GM19455 (cell line): ENCODE results near the gene DPP6.

Source experiments
- ATAC-seq: cut with Tn5 transposase; IDR thresholded peaks from one replicate; pipeline ENCODE4 v1.9.1; 2021; ENCODE audit not compliant: unreplicated experiment

Gene DPP6

DNA sequence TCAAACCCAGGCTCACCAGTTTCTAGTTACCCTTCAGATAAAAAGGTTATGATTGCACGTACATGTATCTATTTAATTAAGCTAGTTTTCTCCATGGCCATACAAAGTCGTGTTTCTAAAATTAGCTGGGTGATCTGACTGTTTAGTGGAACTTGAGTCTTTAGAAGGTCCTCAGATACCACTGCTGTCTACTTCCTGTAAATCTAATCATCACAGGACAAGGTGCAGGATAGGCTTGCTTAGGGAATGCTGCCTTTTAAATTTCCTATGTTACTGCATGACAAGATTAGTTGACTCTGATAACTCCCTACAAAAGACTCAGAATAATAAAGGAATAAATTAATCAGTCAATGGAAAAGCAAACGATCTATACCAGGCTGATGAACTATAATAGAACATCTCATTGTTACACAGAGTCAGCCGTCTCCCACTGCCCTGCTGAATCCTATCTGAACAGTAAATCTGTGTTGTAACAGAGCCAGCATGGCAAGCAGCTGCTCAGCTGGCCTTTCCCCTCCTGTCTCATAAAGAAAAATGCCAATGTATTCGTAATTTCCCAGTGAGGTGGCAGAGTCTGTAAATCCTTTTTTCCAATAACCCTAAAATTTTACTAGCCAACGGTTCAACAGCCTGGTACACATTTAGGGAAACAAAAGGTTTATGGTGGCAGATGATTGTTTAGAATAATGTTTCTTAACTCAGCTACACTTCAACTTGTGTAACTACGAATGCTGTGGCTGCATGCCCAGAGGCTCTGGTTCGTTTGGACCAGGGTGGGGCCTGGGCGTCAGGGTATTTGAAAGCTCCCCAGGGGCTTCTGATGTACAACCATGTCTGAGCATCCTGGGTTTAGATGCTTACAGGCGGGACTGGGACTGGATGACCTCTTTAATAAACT is 632.7 kb downstream of the DPP6 start:
- no peak for ATAC-seq

- ATAC-seq = no peak
Measured at GRCh38 chr7:154685564-154685901, 633.3 kb downstream of the DPP6 start.

- ATAC-seq = no peak
Measured at GRCh38 chr7:154686305-154686704, 634.1 kb downstream of the DPP6 start.

DNA sequence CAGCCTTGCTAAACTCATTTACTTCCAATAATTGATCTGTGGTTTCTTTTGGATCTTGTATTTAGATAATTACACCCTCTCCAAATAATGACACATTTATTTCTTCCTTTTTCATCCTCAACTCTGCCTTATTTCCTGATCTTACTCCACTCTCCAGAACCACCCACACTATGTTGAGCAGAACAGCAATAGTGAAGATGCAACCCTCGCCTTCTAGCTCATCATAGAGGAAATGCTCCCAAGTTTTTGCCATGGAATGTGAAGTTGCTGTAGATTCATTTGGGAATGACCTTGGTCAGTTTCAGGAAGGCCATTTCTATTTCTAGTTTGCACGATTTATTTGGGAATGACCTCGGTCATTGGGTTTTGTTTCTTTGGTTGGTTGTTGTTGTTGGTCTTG is 636.8 kb downstream of the DPP6 start:
- no peak for ATAC-seq

DNA sequence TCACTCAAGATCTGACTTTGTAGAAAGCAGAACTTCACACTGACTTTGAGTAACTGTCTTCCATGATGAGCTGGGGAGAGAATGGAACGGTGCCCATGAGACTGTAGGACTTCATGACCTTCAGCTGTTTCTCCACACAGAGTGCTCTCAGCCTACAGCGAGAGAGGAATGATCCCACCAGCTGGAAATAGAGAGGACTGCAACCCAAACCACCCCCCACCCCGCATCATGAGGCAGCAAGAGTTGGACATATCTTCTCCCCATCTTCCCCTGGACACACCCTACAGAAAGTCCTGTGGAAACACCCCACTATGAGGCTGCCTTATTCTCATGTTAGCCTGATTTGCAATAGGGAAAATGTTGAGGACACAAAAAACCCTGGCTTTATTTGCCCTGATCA is 638.2 kb downstream of the DPP6 start:
- no peak for ATAC-seq

- no peak for ATAC-seq
Measured at GRCh38 chr7:154693661-154694060, 641.5 kb downstream of the DPP6 start.

- ATAC-seq = no peak
Measured at GRCh38 chr7:154695836-154696235, 643.6 kb downstream of the DPP6 start.

DNA sequence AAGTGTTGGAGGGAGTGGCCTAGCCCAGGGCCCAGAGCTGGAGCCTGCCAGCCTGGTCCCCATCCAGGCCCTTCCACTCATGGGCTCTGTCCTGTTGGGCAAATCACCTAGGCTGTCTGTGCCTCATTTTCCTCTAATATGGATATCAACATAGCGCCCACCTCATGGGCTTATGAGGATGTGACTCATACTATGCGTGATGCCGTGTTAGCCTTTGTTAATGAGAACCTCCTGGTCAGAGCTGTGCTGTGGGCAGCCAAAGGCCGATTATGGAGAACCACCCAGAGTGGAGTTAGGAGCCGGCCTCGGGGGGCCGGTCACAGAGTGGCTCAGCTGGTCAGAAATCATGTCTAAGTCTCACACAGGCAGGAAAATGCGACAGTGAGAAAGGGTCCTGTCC is 644.4 kb downstream of the DPP6 start:
- ATAC-seq = no peak

- ATAC-seq = no peak
Measured at GRCh38 chr7:154698726-154699291, 646.6 kb downstream of the DPP6 start.

DNA sequence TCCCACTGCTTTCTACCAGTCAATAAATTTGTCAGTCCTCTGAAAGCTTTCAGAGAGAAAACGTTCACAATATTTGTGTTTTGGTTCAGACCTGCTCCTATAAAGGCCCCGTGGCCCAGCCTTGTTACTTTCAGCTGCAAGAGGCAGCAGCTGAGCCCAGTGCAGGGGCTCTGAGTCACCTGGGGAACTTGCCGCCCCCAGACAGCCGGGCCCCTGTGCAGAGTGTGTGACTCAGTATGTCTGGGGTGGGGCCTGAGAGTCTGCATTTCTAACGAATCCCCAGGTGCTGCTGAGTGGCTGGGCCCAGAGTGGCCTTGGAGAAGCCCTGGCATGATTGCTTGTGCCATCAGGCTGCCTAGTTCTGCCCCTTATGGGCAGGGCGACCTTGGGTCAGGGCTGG is 647.2 kb downstream of the DPP6 start:
- ATAC-seq = no peak

- no peak for ATAC-seq
Measured at GRCh38 chr7:154709840-154710520, 657.8 kb downstream of the DPP6 start.

DNA sequence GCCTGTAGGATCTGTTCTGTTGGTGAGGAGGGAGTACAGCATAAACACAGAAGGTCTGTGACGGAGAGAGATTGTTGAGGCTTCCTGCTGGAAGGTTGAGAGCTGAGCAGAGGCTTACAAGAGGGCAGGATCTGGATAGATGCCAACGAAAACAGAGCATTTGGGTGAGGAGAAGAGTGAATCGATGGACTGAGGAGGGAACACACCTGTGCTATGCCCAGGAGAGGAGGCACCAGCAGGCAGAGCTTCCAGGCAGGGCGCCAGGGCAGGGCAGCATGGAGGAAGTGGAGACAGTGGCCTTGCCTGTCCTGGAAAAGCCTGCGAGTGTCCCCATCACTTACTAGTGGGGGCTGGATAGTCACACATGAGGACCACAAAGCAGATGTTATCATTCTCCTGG is 667.8 kb downstream of the DPP6 start:
- no peak for ATAC-seq

DNA sequence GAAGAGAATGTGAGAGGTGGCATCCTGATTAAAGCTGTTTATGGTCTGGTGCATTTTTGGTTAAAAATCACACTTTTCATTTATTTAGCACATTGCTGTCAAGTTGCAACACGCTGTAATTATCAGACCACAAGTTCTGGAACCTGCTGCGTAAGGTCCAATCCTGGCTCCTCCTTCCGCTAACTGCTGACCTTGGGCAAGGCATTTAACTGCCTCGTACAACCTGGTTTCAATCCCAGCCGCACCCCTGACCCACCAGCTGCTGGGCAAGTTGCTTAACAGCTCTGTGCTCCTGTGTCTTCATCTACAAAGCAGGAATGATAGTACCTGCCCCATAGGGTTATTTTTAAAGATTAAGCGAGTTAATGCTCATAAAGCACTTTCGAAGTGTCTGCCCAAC is 668.9 kb downstream of the DPP6 start:
- ATAC-seq = no peak

- no peak for ATAC-seq
Measured at GRCh38 chr7:154726368-154726767, 674.2 kb downstream of the DPP6 start.

- no peak for ATAC-seq
Measured at GRCh38 chr7:154729056-154729455, 676.9 kb downstream of the DPP6 start.

- no peak for ATAC-seq
Measured at GRCh38 chr7:154735766-154736165, 683.6 kb downstream of the DPP6 start.

DNA sequence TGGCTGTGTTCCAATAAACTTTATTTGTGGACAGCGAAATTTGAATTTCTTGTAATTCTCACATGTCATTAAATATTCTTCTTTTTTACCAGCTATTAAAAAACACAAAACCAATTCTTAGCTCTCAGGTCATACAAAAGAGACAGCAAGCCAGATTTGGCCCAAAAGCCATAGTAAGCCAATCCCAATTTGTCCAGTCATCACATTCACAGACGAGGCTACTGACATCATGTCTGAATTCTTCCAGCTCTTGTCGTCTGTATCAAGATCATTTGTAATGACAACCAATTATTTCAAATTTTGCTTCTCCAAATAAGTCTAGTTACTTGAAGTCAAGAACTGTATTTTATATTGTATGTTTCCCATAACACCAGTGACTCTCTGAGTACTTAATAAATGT is 684.2 kb downstream of the DPP6 start:
- ATAC-seq = no peak

- no peak for ATAC-seq
Measured at GRCh38 chr7:154738216-154738615, 686.0 kb downstream of the DPP6 start.

DNA sequence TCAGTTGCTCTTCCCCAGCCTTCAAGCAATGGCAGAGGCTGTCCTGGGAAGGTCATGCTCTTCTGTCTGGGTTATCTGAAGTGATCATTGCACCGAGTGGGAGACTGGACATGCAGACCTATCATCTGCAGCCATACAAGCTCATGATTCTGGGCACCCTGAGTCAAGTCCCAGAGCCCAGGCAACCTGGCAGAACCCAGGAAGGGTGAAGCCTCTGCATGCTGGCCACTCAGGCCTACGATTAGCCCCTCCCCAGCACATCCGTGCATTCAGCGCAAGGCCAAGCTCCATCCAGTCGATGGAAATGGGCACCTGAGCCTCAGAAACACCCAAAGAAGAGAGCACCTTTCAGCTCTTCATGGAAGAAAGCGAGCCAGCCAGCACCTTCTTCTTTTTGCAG is 688.9 kb downstream of the DPP6 start:
- ATAC-seq = no peak

DNA sequence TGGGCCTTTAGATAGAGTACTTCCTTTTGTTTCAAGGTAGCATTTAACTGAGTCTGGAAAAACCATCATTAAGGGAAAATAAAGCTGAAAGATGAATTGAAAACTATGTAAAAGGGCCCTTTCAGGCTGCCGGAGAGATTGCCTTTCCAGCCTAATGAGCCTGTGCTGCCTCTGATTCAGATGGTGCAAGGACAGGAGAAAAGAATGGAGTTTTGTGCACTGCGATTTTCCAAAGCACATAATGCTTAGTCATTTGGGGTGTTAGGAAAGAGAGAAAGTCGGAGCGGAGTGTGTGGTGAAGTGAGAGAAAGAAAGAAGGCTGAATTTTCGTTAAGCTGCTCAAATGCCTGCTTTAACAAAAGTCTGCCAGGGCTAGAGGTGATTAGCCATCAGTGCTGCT is 691.0 kb downstream of the DPP6 start:
- no peak for ATAC-seq

GRCh38 chr7:154744256-154744860 is 692.2 kb downstream of the DPP6 start:
- no peak for ATAC-seq

- no peak for ATAC-seq
Measured at GRCh38 chr7:154744861-154745258, 692.7 kb downstream of the DPP6 start.
